T-helper 22 cell (primary cell): ENCODE data around the gene LEPR.
"Not testable (repeated sequence)": the region's sequence is repeated elsewhere in the genome, so short reads cannot be mapped to it uniquely, and the experiment has no call there.

Experiments
- DNase-seq: peaks from one replicate; pipeline ENCODE4 v3.0.0-alpha.2; 2020; ENCODE audit warnings: low read depth

LEPR gene, protein sequence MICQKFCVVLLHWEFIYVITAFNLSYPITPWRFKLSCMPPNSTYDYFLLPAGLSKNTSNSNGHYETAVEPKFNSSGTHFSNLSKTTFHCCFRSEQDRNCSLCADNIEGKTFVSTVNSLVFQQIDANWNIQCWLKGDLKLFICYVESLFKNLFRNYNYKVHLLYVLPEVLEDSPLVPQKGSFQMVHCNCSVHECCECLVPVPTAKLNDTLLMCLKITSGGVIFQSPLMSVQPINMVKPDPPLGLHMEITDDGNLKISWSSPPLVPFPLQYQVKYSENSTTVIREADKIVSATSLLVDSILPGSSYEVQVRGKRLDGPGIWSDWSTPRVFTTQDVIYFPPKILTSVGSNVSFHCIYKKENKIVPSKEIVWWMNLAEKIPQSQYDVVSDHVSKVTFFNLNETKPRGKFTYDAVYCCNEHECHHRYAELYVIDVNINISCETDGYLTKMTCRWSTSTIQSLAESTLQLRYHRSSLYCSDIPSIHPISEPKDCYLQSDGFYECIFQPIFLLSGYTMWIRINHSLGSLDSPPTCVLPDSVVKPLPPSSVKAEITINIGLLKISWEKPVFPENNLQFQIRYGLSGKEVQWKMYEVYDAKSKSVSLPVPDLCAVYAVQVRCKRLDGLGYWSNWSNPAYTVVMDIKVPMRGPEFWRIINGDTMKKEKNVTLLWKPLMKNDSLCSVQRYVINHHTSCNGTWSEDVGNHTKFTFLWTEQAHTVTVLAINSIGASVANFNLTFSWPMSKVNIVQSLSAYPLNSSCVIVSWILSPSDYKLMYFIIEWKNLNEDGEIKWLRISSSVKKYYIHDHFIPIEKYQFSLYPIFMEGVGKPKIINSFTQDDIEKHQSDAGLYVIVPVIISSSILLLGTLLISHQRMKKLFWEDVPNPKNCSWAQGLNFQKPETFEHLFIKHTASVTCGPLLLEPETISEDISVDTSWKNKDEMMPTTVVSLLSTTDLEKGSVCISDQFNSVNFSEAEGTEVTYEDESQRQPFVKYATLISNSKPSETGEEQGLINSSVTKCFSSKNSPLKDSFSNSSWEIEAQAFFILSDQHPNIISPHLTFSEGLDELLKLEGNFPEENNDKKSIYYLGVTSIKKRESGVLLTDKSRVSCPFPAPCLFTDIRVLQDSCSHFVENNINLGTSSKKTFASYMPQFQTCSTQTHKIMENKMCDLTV

DNA sequence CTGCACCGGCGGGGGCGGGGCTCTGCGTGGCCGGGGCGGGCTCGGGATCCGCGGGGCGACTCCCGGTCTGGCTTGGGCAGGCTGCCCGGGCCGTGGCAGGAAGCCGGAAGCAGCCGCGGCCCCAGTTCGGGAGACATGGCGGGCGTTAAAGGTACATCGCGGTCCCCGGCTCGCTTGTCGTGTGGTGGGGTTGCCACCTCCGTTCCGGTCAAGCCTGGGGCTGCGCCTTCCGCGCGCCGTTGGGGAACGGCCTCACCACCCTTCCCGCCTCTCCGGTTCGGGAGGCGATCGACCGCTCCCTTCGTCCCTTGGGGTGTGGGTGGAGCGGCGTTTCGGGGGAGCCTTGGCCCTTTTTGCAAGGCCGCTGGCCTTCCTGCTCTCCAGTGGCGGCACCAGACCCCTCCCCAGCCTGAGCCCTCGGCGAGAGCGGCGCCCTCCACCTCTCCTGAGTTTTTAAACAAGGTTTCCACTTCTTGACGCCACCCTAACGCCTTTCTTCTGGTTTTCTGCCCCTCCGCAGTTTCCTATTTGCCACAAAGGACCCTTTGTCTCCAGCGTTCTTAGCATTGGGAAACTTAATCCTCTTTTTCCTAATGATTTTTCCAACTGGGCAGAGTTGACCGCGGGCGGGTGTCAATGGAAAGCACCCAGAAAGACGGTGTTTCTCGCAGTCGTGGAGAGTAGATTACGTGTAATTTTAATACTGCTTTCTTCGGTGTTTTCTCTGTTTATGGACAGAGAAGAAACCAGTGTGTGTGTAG, at the start of gene LEPR, which contains the start of gene LEPROT:
Gene LEPR, plus strand, starts transcription at position 79 of the 761 bp plus-strand sequence. CDS start 144,898 bp downstream, outside the sequence.
Gene LEPROT, plus strand, starts transcription at position 79 of the 761 bp plus-strand sequence. Its CDS starts 57 bp downstream, at position 136.
- DNase-seq, result no peak

DNA sequence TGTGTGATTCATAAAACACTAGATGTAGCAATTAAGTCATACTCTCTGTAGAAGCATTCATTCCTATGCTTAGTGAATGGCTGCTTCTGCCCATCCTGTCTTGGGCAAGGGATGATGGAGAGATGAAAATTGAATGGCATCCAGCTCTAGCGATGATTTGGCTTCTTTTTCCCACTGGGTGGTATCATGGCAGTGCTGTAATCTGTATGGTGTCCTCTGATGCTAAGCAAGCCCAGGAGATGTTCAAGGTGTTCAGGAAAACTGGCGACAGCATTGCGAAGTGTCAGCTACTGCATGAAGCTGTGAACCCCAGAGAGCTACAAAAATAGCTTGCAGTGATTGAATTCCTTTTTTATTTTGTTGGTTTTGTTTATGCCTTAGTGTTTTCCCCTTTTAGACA, 48.9 kb upstream of the LEPR start:
- no peak for DNase-seq

DNA sequence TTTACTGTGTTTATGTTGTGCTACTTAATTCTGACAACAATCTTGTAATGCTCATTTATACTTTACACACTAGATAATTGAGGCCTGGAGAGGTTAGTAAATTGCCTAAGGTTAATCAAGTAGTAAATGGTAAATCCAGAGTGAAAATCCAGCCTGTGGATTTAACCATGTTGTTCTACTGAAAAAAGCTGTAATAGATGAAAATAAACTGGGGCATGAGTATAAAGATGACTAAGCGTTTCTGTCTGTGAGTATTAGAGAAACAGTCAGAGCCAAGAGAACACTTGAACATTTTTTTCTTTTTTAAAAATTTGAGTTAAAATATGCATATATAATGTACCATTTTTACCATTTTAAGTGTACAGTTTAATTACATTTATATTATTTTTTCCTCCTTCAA, 47.9 kb upstream of the LEPR start:
- DNase-seq, result no peak

DNA sequence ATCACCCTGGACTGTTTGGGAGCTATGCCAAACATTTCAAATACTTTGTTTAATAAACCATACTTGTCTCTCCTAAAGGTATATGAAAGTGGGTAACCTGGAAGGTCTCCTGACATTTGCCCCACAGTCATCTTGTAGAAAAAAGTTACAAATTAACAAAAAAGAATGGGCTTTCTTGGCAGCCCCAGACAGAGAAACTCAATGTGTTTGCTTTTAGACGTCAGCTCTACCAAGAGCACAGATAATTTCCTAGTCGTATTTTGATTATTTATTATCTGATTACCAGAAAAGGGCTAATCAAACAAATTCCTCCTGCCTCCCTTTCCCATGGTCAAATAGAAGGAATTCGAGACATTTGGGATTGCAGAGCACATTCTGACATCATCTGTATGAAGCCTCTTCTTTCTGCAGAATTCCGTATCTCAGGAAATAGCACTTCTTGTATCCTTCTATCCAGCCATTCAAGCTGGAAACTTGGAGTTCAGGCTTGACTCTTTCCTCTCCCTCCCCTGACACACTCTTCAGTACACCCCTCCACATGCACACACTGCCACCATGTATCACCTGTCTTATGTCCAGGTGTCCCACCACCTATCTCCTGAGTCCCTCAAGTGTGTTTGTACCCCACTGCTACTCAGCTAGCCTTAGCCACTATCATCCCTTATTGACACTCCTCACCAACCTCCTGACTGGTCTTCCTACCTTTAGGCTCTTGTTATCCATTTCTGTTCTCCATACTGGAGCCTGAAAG, 42.8 kb upstream of the LEPR start:
- no peak for DNase-seq

DNA sequence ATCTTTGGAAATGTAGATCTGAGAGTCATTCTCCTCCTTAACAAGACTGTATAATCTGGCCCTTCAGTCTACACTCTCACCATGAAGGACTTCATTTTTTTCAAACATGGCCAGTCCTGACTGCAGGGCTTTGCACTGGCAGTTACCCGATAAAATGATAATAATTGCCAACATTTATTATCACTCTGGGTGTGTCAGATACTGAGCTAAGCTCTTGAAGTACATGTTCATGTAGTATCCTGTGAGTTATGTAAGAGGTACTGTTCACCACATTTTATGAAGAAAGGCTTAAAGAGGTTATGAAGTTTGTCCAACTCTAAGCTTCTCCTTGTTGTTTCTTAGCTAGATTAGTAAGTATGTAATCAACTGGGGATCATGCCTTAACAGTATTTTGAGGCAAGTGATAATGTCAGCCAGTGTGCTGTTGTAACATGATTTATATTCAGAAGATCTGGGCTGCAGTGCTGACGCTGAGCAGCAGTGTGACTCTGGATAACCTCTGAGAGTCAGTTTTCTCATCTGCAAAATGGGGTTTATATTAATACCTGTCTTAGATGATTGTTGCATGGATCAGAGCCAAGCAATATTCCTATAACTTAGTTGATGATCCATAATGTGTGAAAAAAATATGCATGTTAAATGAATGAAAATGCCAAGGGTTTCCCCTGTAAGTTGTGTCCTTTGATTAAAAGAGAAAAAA, 42.1 kb upstream of the LEPR start:
- no peak for DNase-seq

DNA sequence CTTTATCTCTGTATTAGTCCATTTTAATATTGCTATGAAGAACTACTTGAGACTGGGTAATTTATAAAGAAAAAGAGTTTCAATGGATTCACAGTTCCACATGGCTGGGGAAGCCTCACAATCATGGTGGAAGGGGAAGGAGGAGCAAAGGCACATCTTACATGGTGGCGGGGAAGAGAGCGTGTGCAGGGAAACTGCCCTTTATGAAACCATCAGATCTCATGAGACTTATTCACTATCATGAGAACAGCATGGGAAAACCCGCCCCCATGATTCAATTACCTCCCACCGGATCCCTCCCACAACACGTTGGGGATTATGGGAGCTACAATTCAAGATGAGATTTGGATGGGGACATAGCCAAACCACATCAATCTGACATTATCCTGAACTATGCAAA, 36.0 kb upstream of the LEPR start:
- not testable (repeated sequence) for DNase-seq

DNA sequence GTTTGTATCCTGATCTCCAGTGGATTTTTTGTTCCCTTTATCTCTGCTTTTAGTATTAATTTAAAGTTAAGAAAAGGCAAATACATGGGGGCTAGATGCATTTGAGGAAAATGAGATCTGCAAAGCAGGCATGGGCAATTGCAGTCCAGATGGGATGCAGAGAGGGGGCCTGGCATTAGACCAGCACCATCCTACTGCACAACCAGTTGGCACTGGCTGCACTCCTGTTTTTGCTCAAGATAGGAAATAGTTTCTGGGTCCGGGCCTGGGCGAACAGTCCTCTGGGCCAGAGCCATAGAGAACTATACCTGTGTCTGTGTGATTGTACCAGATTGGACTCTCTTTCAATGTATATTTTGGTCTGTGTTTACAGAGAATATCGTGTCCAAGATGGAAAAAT, 34.0 kb upstream of the LEPR start:
- no peak for DNase-seq

DNA sequence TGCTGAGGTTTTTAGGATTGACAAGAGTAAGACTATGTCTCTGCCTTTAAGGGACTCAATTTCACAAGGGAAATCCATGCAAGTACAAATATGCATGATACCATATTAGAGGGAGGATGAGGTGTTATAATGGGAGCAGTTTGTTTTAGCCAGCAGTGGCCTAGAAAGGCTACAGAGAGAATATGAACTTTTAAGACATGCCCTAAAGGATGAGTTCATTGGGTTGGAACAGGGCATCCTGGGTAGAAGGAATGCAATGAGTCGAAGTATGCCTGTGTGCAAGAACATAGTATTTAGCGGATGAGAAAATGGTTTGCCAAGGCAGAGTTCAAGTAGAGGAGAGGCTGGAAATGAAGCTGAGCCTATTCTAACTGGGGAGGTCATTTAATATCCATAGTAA, 32.6 kb upstream of the LEPR start:
- no peak for DNase-seq

DNA sequence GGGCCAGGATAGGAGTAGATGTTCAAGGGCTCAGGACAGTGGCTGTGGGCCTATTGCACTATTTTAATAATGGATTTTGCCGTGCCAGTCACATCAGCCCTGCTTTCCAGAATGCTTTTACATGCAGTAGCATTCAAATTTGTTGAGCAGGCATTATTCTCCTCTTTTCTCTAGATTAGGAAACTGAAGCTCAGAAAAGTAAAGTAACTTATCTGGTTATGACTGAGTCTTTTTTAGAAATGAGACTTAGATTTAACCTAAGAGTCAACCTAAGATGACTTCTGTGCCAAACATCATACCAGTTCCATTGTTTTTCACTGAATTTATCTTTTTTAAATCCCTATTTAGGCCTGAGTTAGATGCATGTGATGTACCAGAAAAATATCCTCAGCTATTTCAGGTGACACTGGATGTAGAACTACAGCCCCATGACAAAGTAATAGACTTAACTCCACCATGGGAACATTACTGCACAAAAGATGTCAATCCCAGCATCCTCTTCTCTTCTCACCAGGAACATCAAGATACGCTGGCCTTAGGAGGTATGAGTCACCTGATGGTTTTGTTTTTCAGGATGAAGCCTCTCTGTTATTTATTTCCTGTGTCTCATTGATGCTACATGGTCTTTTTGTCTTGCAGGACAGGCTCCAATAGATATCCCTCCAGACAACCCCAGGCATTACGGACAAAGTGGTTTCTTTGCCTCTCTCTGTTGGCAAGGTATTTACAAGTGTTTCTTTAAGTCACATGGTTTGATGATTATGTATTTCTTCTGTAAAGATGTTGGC, 31.4 kb upstream of the LEPR start:
- DNase-seq, result no peak

DNA sequence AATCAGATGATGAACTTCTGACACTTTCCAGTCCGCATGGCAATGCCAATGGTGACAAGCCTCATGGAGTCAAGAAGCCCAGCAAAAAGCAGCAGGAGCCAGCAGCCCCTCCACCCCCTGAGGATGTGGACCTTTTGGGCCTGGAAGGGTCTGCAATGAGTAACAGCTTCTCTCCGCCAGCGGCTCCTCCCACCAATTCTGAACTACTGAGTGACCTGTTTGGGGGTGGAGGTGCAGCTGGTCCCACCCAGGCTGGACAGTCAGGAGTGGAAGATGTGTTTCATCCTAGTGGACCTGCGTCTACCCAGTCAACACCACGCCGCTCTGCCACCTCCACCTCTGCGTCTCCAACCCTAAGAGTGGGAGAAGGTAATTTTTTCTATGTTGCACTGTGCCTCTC, 28.0 kb upstream of the LEPR start:
- DNase-seq, result no peak

DNA sequence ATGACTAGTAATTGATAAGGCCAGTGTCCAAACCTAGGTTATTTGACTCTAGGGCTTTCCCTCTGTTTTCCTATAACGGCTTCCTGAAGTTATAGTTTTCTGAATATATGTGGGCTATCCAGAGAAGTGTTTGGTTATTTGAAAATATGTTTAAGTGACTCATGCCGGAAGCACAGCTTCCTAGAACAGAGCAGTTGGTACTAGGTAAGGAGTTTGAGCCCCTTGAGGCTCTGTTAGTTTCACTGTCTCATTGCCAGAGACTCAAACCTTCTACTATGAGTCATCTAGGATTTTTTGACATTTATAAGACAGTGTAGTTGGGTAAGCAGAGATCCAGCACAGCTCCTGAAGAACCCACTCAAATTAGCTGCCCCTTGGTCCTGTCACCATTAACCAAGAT, 27.1 kb upstream of the LEPR start:
- DNase-seq, result no peak

DNA sequence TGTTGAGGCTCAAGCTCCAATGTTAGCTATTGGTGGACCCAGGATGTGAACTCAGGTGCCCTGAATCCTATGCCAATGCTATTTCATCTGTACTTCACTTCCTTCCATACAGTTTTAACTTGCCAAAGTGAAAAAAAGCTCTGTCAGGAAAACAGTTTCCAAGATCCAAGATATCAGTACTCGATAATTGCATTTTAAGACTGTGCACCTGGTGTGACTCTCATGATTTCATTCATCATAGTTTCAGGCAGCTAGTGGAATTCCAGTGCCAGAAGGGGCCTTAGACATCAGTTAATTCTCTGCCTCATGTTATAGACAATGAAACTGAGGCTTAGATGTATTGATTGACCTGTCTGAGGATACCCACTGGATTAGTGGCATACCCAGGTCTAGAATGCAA, 26.5 kb upstream of the LEPR start:
- DNase-seq, result no peak

DNA sequence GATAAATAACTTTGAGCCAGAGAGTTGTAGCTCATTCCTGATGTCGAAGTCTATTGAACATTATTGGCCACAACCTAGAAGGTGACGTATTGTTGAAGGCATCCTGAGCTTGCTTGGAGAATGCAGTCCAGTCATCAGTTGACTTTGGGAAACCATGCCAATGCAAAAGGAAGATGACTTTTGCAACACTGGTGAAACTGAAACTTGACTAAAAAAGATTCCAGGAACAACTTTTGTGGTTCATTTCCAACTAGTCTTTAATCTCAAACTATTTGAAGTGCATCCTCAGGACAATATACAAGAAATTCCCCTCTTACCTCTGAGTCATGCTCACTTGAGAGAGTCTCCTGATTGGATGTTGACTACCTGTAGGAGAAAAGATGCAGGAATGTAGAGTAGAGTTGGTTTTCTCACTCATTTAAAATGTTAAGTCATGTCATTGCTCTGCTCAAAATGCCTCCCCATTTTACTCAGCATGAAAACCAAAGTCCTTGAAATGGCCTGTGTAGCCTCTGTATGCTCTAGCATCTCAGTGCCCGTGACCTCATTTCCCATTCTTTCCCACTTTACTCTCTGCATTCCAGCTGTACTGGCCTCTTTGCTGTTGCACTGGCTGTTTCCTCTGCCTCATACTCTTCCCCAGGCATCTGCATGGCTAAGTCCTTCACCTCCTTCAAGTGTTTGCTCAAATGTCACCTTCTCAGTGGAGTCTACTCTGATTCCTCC, 24.4 kb upstream of the LEPR start:
- DNase-seq, result no peak

DNA sequence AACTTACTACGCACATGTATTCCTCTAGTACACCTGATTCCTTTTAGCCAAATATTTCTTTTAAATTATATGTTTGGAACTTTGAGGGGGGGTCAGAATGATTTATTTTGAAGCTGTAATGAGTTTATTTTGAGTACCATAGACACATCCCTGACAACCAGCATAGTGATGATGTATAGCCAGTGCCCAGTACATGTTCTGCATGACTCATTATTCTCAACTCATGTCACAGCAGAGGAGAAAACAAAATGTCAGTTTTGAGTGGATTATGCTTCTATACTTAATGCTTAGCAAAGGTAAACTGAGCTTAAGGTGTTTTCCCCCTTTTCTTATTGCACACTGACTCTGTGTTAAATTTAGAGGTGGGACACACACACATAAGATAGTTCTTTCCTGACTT, 22.4 kb upstream of the LEPR start:
- no peak for DNase-seq

DNA sequence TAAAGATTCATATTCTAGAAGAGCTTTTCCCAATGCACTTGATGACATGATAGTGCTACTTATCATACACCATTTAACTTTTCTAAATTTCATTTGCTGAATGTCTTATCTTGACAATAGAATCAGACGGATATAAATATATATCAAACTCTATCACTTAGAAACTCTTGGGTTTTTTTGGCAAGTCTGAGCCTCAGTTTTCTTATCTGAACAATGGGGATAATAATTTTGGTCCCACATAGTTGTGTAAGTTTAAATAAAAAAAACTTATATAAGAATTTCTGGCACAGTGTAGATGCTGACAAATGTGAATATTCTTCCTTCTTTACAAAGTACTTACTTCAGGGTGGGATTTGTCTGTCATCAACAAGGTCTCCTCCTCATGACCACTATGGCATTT, 21.5 kb upstream of the LEPR start:
- DNase-seq, result no peak

DNA sequence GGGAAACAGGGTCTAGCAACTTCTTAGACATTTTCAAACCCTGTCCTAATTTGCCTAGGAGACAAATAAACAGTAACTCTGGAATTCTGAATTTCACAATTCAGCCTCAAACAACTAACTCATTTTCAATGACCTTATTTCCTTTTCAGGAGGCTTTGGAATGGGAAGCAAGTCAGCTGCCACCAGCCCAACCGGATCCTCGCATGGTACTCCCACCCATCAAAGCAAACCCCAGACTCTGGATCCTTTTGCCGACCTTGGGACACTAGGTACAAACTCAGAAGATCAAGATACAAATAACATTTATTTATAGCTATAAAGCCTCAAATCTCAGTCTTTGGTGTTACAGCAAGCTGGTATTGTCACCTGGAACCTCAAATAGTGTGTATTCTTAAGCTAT, 18.9 kb upstream of the LEPR start:
- no peak for DNase-seq

DNA sequence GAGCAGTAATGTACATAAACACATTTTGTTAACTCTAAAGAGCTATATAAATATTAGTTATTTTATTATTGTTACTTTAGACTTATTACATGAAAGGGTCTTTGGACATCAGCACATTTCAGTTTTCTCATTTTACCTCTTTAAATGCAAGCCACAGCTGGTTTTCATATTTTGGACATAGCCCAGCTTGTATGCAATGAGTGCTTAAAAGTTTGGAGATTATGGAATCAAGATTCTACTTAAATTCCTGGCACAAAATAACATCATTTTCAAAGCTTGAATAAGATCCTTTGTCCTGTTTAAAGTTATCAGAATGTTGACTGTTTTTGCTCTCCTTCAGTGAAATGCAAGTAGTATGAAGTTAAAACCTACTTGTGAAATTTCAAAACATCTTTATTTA, 15.5 kb upstream of the LEPR start:
- no peak for DNase-seq

DNA sequence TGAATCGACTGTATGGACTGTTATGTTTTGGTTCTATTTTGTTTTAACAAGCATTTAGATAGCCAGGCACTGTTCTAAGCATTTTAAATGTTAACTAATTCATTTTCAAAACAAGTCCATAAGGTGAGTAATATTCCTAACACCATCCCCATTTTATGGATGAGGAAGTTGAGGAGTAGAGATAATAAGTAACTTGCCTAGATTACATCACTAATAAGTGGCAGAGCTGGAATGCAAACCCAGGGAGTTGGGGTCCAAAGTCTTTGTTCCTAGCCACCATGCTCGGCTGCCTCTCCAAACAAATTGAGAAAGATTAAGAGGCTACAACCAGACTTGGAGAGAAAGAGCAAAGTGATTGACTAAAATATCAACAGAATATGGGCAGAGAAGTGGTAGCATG, 12.6 kb upstream of the LEPR start:
- DNase-seq, result no peak

DNA sequence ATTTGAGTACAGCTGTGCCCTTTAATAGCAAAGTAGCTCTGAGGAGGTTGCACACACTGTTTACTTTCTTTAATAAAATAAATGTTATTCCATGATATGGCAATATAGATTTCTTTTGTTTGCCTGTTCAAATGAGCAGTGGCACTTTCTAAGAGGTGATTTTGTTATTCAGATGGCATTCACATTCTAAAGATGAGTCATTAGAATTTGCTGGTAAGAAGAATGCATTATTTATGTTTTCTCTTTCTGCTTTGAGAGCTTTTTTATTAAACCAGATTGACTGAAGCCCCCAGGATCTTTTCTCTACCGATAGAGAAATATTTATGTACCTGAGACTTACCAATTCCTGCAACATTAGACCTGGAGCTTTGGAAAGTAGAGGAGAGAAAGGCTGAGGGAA, 11.2 kb upstream of the LEPR start:
- no peak for DNase-seq
